HG02884 (cell line): Measurements from ENCODE around the gene C2orf72.

ENCODE experiments used
- ATAC-seq: cut with Tn5 transposase; IDR thresholded peaks from one replicate; pipeline ENCODE4 v1.9.1; 2021; ENCODE audit warnings: mild to moderate bottlenecking, moderate library complexity; ENCODE audit not compliant: unreplicated experiment

C2orf72 gene

DNA sequence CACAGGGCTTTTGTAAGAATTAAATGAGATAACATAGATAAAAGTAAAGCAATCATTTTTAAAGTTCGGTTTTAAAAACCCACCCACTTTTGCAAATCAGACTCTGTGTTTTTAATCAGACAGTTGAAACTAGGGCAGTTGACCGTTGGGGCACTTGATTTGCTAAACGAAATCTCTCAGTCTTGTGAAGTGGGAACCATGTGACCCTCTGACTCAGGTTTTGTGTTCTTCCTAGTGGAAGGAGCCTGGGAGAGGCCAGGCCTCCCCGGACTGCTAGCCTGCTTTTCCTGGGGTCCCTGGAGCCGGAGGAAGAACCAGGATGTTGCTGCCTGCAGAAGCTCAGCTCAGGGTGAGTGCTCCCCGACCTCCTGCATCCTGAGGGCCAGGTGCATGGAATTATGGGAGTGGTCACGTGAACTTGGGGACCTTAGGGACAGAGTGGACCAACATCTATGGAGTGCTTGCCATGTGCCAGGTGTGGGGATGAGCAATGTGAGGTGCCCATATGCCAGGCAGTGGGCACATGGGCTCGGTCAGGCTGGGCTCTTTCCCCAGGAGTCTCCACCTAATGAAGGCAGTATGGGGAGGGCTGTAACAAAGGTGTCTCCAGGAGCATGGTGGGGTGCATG lies 3.9 kb downstream of the C2orf72 start:
- no peak for ATAC-seq

DNA sequence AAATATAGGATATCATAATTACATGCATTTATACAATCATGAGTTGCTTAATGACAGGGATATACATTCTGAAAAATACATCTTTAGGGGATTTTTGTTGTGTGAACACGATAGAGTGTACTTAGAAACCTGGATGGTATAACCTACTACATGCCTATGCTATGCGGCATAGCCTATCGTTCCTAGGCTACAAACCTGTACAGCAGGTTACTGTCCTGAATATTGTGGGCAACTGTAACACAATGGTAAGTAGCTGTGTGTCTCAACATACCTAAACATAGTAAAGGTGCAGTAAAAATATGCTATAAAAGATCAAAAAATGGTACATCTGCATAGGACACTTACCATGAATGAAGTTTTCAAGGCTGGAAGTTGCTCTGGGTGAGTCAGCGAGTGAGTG lies 6.5 kb downstream of the C2orf72 start:
- ATAC-seq = no peak

DNA sequence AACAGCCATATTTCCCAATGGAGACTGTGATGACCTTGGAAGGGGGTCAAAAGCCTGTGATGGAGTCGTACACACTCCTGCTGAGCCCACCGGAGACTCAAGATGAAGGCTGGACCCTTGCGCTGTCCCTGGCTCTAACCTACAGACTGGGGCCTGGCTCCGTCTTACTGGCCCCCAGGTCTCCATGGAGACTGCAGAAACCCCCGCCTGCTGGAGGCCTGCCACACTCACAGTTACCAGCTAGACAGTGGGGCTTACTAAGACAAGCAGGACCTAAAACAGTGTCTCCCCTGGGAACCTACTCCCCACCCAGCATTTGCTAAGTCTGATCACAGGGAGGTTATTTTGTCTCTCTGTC lies 9.6 kb downstream of the C2orf72 start:
- ATAC-seq = no peak

DNA sequence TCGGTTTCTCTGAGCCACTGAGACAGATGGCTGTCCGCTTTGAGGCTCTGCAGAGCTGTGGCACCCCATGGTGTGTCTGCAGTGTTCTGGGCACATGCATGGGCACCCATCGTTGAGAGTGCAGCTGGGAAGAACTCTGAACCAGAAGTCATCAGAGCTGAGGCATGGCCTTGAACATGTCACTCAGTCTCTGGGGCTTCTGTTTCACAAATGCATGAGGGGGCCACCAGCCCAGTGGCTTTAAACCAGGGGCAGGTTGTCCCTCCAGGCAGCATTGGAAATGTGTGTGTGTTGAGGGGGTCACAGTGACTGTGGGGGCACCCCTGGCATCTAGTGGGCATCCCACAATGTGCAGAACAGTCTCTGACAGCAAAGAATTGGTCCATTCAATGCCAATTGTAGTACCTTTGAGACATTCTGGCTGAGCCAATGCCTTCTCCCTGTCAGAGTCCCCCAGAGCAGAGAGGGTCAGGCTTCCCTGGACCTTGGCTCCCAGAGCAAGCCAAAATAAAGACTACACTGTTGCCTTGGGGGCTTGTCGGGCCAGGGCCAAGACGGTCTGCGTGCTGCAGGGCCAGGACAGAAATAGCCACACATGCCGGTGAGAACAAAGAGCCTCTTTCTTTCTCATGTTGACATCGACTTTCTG lies 10.1 kb downstream of the C2orf72 start:
- ATAC-seq = no peak

DNA sequence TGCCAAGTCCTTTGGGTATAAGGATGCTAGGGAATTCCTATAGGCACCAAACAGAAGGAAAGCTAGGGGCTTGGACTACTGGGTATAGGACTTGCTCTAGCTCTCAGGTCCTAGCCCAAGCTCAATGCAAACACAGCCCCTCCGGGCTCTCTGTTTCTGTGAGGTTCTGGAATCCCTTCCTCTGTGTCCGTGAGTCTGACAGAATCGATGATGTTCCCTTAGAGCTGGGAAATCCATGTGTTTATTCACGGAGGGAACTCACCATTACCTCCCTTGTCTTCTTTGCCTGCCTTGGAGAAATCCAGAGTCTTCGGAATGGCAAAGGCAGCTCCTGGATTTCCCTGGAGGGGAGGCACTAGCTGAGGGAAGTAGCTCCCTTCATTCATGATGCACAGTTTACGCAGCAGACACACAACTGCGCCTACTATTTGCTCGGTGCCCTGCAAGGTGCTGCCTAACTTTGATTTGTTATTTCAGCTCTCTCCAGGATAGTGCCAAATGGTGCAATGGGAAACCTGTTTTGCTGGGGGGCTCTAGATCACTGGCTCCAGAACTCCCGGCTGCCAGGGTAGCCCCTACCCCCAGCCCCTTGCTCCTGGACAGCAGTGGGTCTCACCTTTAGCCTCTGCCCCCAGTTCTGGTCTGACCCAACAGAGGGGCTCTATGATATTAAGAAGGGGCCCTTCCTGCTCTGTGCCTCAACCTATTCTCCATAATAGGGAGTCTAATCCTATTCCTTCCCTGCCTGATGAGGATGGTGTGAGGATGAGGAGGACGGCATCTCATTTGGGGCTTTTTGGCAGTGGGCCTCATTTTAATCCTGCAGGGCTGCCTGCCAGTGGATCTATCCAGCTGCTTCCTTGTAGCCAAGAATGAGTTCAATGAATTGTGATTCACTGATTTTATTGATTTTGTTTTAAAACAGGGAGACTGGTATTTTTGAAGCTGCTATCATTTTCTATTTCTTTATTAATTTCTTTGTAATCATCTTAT lies 10.9 kb downstream of the C2orf72 start:
- ATAC-seq = no peak

DNA sequence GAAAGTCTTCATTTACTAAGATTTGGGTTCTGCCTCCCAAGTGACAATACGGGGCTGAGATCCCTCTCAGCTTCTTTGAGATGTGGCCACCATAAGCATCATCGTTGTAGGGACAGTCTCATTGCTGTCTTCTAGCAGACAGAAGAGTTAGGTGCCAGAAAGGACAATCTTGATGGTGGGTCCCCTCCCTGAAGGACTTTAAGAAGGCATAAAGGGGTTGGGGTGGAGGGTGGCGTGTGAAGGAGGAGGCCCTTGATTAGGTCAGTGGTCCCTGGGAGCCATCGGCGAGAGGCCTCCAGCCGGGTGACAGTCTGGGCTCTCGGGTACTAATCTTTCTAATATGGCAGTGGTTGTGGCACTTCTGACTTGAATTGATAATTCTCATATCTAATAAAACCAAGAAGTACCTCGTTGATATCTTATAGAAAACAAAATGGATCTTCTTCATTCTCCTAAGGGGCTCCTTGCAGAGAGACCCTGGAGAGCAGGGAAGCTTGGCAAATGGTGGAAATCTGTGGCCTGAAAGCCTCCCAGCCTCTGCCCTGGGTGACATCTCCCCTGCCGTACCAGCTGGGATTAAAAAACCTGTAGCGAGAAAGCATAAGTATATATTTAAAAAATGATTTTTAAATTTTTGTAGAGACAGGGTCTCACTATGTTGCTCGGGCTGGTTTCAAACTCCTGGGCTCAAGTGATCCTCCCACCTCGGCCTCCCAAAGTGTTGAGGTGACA lies 12.1 kb downstream of the C2orf72 start:
- no peak for ATAC-seq

DNA sequence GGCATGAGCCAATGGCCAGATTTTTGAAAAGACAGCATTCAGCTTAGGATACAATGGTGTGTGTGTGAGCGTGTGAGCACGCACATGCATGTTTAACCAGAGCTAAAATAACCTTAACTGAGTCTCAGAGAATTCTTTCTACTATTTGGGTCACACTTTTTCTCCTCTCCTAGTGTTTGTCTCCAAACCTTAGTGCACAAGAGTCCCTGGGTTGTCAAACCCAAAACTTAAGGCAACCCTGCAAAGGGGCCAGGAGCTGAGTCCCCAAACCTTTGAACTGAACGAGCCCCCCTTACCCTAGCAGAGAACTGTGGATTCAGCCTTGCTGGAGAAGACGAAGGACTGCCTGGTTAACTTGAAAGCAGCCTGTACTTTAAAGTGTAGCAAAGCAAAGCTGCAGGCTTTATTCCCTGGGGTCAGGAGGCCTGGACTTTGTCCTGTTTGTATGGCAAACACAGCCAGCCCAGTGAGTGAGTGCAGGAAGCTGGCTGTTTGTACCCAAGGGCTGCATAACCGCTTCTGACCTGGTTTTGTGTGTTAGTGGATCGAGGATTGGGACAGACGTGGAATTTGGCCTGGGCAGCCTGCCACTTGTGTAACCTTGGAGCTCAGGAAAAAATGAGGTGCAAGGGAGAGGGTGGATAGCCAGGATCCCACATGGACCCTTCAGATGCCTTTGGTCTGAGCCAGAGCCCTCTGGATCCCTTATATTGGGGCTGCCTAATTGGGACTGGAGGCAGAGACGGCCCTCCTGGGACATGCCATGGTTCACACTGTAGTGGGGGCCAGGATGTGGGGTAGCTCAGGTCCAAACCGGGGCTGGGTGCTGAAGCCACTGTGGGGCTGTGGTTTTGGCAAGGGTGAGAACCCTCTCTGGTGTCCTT lies 12.9 kb downstream of the C2orf72 start:
- ATAC-seq = no peak

DNA sequence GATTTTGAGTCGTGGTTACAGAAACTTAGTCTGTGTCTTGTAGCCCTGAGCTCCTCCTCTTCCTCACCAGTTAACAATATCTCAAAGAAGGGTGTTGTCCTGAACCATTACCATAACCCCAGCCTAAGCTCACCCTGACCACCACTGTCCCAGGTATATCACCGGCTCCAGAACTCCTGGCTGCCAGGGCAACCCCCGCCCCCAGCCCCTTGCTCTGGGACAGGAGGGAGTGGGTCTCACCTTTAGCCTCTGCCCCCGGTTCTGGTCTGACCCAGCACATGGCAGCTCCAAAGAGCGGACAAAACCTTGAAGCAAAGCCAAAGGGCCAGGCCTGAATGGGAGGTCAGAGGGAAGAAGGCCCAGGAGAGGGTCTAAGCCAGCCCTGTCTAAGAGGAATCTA lies 13.8 kb downstream of the C2orf72 start:
- no peak for ATAC-seq

DNA sequence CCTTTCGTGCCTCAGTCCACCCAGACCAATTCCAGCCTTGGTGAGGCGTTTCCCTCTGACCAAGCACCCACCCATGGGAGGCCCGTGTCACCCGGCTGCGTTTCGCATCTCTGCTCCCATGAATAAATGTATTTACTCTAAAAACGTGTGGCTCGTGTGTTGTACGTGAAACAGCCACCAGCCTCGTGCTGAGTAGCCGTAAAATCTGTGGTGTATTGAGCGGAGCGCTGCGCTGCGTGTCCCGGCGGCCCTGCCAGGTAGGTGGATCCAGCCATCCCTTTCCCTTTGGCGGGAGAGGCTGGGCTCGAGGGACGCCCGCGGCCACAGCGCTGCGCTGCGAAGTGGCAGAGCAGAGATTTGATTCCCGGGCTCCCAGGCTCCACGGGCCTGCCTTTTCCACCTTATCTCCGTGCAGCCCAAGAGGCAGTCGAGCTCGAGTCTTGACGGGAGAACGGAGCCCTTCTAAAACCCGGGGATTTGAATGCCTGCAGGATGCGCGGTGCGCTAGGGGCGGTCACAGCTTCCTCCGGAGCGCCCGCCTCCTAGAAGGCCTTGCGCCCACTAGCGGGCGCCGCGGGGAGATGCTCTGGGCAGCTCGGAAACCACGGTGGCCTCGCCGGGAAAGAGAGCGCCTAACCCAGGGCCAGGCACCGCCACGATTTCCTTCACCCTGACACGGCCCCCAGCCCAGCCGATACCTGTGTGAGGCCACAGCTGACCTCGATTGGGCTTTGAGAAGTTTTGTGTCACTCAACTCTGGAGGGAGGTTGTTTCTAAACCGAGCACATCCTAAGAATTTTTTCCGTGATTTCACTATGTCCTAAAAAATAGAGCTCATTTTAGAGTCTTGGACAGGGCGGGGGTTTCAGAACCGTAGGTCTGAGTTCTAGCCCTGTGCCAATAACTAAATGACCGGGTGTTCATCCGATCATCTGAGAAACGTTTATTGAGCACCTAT lies 15.4 kb downstream of the C2orf72 start:
- ATAC-seq = peak; percentile 69

DNA sequence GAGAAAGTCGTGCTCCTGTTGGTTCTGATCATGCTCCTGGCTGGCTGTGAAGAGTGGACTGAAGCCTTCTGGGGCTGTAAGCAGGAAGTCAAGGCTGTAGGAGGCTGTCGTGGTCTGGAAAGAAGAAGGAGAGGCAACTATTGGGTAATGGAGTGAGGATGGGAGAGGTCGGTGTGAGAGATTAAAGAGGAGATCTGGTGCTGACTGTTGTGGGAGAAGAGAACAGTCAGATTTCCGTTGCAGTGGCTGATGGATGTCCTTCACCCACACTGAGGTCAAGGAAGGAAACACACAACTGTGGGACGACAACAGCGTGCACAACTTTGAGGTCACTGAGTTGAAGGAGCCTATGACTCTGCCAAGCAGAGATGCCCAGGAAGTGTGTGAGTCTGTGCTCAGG lies 16.5 kb downstream of the C2orf72 start:
- no peak for ATAC-seq

DNA sequence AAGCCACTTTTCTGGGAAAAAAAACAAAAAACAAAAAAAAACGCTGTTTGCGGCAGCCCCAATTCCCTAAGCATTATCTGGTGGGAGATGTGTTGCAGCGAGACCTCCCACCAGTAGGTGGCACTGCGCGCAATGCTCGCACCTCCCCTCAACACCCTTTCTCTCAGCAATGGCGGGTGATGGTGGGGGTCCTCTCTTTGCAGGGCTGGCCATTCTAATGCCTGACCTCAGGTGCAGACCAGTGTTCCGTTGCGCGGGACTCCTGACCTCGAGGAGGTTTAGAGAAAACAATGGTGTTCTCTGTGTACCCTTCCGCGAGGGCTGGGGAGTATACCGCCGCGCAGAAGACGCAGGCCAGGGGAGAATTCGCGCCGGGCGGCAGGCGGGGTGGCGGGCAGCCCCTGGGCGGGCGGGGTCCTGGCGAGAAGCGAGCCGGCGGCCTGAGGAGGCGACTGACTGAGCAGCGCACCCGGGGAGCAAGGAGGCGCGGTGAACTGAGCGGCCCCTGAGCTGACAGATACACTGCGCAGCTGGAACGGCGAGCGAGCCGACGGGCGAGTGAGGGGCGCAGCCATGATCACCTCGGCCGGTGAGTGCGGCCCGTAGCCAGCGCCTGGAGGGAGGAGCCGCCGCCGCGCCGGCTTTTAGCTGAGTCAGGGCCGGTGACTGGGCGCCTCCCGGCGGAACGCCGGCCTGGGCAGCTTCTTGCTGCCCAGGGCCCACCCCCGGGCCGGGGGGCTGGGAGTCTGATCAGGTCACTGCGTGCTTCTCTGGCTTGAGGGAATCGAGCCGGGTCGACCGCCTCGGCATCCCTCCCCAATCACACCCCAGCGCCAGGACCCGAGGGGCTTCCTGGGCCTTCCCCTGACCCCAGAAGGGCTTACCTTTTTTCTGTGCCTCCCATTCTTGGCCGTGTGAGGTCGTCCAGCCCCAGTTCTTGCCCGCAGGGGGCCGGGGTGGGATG lies 19.4 kb downstream of the C2orf72 start, which contains the start of gene PSMD1:
PSMD1 (plus strand) TSS at position 415 of the 964 bp plus-strand sequence; CDS start at position 574, 159 bp downstream.
- ATAC-seq = peak; percentile 65

DNA sequence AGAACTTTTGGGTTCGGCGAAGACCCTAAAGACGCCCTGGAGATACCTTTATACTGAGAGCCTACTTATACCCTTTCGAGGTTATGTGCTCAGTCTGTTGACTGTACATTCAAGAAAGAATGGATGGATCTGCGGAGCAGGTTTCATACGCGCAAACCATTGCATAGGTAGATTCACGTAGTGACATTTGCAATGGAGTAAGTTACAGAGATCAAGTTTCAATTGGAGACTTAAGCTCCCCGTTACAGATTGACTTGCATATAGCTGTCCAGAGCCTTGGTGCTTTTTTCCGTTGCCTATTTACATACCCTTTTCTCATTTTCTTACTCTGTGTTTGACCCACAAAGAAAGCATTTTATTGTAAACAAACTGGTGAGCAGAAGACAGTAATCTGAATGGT lies 20.3 kb downstream of the C2orf72 start:
- no peak for ATAC-seq

DNA sequence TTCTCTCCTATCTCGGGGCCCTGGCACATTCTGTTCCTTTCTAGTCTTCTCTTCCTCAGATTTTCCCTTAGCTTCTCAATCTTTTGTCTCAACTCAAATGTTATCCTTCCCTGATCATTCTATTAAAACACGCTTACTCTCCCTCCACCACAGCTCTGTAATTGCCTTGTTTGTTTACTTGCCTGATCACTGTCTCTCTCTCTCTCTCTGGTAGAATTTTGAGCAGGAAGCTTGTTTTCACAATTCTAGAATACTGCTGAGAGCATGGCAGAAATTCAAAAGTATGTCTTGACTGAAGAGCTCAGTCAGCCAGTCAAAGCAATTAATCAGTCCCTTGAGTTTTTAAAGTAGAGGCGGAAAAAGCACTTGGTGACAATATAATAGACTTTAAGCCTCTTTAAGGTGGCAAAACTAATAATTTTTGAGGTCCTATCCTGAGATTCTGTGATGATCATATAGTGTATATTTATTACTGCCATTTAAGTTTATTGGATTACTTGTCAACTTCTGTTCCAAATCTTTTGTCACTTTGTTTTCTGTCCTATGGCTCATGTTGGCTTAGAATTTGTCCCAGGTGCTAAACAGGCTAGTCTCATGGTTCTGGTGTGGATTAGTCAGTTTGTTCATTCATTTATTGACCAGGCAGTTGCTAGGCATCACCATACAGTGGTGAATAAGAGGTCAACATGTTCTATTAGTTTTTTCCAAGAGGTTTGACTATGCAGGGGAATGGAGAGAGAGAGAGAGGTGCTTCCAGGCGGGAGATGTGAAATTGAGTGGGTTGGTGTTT lies 21.6 kb downstream of the C2orf72 start:
- no peak for ATAC-seq

DNA sequence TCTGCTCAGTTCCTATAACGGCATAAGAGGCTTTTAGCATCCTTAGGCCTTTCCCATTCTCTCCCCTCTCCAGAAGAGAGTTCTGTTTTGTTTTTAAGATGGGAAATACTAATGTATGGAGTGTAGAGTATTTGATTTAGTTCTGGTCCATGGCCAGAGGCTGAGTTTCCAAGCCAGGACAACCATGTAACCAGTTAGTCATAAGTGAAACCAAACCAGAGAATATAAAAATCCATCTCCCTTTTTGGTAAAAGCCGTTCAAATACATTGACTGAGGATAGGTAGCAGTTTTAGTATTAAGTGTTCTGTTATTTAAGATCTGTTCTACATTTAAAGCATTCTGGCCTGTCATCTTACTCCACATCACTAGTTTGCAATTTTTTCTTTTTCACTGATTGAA lies 22.4 kb downstream of the C2orf72 start:
- ATAC-seq = no peak

DNA sequence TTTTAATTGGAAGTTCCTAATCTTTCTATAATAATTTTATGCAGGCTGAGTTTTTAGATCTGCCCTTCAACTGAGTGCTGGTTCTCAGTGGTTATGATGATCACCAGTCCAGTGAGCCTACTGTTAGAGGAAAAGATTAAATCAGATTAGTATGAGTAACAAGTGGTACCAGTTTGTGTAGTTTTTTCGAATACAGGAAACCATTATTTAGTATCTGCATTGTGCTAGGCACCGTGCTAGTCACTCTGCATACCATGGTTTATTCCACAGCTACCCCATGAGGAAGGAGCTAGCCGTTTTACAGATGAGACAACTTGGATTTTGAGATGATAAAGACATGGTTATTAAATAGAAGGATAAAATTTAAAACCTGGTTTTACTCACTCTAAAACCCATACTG lies 25.5 kb downstream of the C2orf72 start:
- ATAC-seq = no peak

DNA sequence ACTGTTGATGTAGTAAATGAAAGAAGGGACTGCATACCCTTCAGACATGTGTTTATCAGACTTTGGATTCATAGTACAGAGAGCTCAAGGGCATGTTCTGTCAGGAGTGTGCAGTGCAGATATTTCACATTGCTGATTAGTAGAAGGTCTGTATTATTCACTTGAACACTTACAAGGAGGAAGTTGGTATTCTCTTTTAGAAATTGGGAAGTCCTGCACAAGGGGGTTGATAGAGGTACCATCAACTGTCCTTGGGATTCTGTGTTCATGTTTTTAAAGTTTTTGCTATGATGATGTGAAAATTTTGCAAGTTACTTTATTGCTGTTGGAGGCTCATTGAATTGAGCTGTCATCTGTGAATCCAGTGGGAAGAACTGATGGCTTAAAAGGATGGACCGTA lies 26.0 kb downstream of the C2orf72 start:
- no peak for ATAC-seq

DNA sequence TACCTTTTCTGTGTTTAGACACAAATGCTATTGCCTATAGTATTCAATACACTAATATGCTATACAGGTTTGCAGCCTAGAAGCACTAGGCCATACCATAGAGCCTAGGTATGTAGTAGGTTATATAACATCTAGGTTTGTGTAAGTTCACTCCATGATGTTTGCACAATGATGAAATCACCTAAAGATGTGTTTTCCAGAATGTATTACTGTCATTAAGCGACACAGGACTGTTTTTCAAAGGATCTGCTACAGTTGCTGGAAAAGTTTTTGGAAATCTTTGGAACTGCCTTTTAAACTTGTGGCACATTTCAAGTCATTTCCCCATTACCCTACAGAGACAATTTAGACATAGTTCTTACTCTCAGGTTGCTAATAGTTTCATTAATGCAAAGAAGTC lies 28.6 kb downstream of the C2orf72 start:
- ATAC-seq = no peak
